SK-N-SH treated with all-trans-retinoic acid at 6 μM for 48 hours (cell line): ENCODE measurements around the gene WBP1L.
"Not testable (repeated sequence)": the region's sequence is repeated elsewhere in the genome, so short reads cannot be mapped to it uniquely, and the experiment has no call there.

Source experiments
- ATAC-seq: fragments of 200-7000 bp; cut with Tn5 transposase; 3 replicates; pipeline ENCODE4 v1.9.1; 2020; ENCODE audit warnings: mild to moderate bottlenecking, moderate library complexity
- ARNTL ChIP-seq: fragments of 450-650 bp; formaldehyde crosslinking; IDR thresholded peaks from 2 replicates; pipeline ENCODE4 v1.5.0; 2020; ENCODE audit warnings: low read depth, mild to moderate bottlenecking, moderate library complexity, borderline replicate concordance
- BACH2 ChIP-seq: fragments of 250-450 bp; sonication (Bioruptor Pico); IDR thresholded peaks from 2 replicates; pipeline ENCODE4 v1.9.0; 2021; ENCODE audit warnings: mild to moderate bottlenecking, borderline replicate concordance
- CSDC2 ChIP-seq: fragments of 250-450 bp; sonication (Bioruptor Pico); IDR thresholded peaks from 2 replicates; pipeline ENCODE4 v1.5.0; 2020; ENCODE audit warnings: mild to moderate bottlenecking, moderate library complexity
- ESRRG ChIP-seq: fragments of 250-450 bp; sonication (Bioruptor Pico); IDR thresholded peaks from 2 replicates; pipeline ENCODE4 v1.6.1; 2021; ENCODE audit warnings: mild to moderate bottlenecking
- GLIS3 ChIP-seq: fragments of 250-450 bp; sonication (Bioruptor Pico); IDR thresholded peaks from 2 replicates; pipeline ENCODE4 v1.5.0; 2020; ENCODE audit warnings: mild to moderate bottlenecking, moderate library complexity
- ISL1 ChIP-seq: fragments of 250-450 bp; sonication (Bioruptor Pico); IDR thresholded peaks from 2 replicates; pipeline ENCODE4 v2.1.2; 2022; ENCODE audit warnings: mild to moderate bottlenecking, moderate library complexity
- PPARA ChIP-seq: fragments of 250-450 bp; sonication (Bioruptor Pico); IDR thresholded peaks from 2 replicates; pipeline ENCODE4 v1.5.0; 2020; ENCODE audit warnings: mild to moderate bottlenecking, borderline replicate concordance
- SNAI2 ChIP-seq: fragments of 250-450 bp; sonication (Bioruptor Pico); IDR thresholded peaks from 2 replicates; pipeline ENCODE4 v1.5.0; 2020; ENCODE audit warnings: mild to moderate bottlenecking, moderate library complexity
- TCF4 ChIP-seq: fragments of 250-450 bp; sonication (Bioruptor Pico); IDR thresholded peaks from 2 replicates; pipeline ENCODE4 v1.8.0; 2021; ENCODE audit warnings: mild to moderate bottlenecking, moderate library complexity, borderline replicate concordance
- ZC3H10 ChIP-seq: fragments of 250-450 bp; sonication (Bioruptor Pico); IDR thresholded peaks from 2 replicates; pipeline ENCODE4 v1.5.1; 2021; ENCODE audit warnings: mild to moderate bottlenecking, moderate library complexity
- ZFP3 ChIP-seq: fragments of 250-450 bp; sonication (Bioruptor Pico); IDR thresholded peaks from 2 replicates; pipeline ENCODE4 v1.5.0; 2020; ENCODE audit warnings: mild to moderate bottlenecking, moderate library complexity
- ZFP30 ChIP-seq: fragments of 450-650 bp; formaldehyde crosslinking; IDR thresholded peaks from 2 replicates; pipeline ENCODE4 v1.5.0; 2022; ENCODE audit warnings: mild to moderate bottlenecking, moderate library complexity
- ZNF565 ChIP-seq: fragments of 450-650 bp; formaldehyde crosslinking; conservative IDR thresholded peaks from 2 replicates; pipeline ENCODE4 v1.5.0; 2020; ENCODE audit warnings: low read depth, mild to moderate bottlenecking, moderate library complexity
- ZNF70 ChIP-seq: fragments of 450-650 bp; formaldehyde crosslinking; IDR thresholded peaks from 2 replicates; pipeline ENCODE4 v1.5.0; 2020; ENCODE audit warnings: mild to moderate bottlenecking, moderate library complexity
- ZNF8 ChIP-seq: fragments of 450-650 bp; formaldehyde crosslinking; IDR thresholded peaks from 2 replicates; pipeline ENCODE4 v1.5.0; 2020; ENCODE audit warnings: mild to moderate bottlenecking, moderate library complexity
- TF ChIP-seq, protein P1 (sequence below): fragments of 250-450 bp; sonication (Bioruptor Pico); IDR thresholded peaks from 2 replicates; pipeline ENCODE4 v1.5.1; 2021; ENCODE audit warnings: mild to moderate bottlenecking, moderate library complexity
- TF ChIP-seq, protein P2 (sequence below): fragments of 250-450 bp; sonication (Bioruptor Pico); IDR thresholded peaks from 2 replicates; pipeline ENCODE4 v1.5.0; 2020; ENCODE audit warnings: mild to moderate bottlenecking, moderate library complexity
- TF ChIP-seq, protein P3 (sequence below): fragments of 250-450 bp; sonication (Bioruptor Pico); IDR thresholded peaks from 2 replicates; pipeline ENCODE4 v1.8.0; 2021; ENCODE audit warnings: low read depth, mild to moderate bottlenecking, moderate library complexity, borderline replicate concordance
- TF ChIP-seq, protein P4 (sequence below): fragments of 250-450 bp; sonication (Bioruptor Pico); IDR thresholded peaks from 2 replicates; pipeline ENCODE4 v1.8.0; 2020; ENCODE audit warnings: mild to moderate bottlenecking, moderate library complexity, borderline replicate concordance
- TF ChIP-seq, protein P5 (sequence below): fragments of 250-450 bp; sonication (Bioruptor Pico); IDR thresholded peaks from 2 replicates; pipeline ENCODE4 v1.5.1; 2020; ENCODE audit warnings: low read depth, mild to moderate bottlenecking, moderate library complexity

Gene WBP1L

DNA sequence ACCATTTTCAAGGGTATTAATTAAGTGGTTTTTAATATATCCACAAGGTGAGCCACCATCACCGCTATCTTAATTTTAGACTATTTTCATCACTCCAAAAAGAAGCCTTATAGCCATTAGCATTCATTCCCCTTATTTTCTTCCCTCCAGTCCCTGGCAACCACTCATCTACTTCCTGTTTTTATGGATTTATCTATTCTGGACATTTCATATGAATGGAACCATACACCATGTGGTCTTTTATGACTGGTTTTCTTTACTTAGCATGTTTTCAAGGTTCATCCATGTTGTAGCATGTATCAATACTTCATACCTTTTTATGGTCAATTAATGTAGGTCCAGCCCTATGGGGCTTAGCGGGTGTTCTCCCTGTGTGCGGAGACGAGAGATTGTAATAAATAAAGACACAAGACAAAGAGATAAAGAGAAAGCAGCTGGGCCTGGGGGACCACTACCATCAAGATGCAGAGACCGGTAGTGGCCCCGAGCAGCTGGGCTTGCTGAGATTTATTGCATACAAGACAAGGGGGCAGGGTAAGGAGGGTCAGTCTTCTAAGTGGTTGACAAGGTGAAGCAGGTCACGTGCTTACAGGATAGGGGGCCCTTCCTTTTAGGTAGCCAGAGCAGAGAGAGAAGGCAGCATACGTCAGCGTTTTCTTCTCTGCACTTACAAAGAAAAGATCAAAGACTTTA lies 14.6 kb downstream of the WBP1L start:
- no peak for ATAC-seq
- TF ChIP-seq ZNF565 (CRISPR knock-in tag) (no peak), SNAI2 (no peak), ZNF70 (no peak), ISL1 (no peak), CSDC2 (CRISPR knock-in tag) (no peak), ZFP30 (CRISPR knock-in tag) (no peak), ZC3H10 (CRISPR knock-in tag) (no peak), GLIS3 (CRISPR knock-in tag) (no peak)
- TF ChIP-seq, protein P1, sequence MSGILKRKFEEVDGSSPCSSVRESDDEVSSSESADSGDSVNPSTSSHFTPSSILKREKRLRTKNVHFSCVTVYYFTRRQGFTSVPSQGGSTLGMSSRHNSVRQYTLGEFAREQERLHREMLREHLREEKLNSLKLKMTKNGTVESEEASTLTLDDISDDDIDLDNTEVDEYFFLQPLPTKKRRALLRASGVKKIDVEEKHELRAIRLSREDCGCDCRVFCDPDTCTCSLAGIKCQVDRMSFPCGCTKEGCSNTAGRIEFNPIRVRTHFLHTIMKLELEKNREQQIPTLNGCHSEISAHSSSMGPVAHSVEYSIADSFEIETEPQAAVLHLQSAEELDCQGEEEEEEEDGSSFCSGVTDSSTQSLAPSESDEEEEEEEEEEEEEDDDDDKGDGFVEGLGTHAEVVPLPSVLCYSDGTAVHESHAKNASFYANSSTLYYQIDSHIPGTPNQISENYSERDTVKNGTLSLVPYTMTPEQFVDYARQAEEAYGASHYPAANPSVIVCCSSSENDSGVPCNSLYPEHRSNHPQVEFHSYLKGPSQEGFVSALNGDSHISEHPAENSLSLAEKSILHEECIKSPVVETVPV (CRISPR knock-in tag) = no peak
- TF ChIP-seq, protein P2, sequence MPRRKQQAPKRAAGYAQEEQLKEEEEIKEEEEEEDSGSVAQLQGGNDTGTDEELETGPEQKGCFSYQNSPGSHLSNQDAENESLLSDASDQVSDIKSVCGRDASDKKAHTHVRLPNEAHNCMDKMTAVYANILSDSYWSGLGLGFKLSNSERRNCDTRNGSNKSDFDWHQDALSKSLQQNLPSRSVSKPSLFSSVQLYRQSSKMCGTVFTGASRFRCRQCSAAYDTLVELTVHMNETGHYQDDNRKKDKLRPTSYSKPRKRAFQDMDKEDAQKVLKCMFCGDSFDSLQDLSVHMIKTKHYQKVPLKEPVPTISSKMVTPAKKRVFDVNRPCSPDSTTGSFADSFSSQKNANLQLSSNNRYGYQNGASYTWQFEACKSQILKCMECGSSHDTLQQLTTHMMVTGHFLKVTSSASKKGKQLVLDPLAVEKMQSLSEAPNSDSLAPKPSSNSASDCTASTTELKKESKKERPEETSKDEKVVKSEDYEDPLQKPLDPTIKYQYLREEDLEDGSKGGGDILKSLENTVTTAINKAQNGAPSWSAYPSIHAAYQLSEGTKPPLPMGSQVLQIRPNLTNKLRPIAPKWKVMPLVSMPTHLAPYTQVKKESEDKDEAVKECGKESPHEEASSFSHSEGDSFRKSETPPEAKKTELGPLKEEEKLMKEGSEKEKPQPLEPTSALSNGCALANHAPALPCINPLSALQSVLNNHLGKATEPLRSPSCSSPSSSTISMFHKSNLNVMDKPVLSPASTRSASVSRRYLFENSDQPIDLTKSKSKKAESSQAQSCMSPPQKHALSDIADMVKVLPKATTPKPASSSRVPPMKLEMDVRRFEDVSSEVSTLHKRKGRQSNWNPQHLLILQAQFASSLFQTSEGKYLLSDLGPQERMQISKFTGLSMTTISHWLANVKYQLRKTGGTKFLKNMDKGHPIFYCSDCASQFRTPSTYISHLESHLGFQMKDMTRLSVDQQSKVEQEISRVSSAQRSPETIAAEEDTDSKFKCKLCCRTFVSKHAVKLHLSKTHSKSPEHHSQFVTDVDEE (CRISPR knock-in tag) = no peak
- TF ChIP-seq, protein P3, sequence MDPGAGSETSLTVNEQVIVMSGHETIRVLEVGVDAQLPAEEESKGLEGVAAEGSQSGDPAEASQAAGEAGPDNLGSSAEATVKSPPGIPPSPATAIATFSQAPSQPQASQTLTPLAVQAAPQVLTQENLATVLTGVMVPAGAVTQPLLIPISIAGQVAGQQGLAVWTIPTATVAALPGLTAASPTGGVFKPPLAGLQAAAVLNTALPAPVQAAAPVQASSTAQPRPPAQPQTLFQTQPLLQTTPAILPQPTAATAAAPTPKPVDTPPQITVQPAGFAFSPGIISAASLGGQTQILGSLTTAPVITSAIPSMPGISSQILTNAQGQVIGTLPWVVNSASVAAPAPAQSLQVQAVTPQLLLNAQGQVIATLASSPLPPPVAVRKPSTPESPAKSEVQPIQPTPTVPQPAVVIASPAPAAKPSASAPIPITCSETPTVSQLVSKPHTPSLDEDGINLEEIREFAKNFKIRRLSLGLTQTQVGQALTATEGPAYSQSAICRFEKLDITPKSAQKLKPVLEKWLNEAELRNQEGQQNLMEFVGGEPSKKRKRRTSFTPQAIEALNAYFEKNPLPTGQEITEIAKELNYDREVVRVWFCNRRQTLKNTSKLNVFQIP (CRISPR knock-in tag) = no peak
- TF ChIP-seq, protein P4, sequence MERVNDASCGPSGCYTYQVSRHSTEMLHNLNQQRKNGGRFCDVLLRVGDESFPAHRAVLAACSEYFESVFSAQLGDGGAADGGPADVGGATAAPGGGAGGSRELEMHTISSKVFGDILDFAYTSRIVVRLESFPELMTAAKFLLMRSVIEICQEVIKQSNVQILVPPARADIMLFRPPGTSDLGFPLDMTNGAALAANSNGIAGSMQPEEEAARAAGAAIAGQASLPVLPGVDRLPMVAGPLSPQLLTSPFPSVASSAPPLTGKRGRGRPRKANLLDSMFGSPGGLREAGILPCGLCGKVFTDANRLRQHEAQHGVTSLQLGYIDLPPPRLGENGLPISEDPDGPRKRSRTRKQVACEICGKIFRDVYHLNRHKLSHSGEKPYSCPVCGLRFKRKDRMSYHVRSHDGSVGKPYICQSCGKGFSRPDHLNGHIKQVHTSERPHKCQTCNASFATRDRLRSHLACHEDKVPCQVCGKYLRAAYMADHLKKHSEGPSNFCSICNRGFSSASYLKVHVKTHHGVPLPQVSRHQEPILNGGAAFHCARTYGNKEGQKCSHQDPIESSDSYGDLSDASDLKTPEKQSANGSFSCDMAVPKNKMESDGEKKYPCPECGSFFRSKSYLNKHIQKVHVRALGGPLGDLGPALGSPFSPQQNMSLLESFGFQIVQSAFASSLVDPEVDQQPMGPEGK (CRISPR knock-in tag) = no peak

DNA sequence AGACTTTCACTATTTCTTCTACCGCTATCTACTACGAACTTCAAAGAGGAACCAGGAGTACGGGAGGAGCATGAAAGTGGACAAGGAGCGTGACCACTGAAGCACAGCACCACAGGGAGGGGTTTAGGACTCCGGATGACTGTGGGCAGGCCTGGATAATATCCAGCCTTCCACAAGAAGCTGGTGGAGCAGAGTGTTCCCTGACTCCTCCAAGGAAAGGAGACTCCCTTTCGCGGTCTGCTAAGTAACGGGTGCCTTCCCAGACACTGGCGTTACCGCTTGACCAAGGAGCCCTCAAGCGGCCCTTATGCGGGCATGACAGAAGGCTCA lies 15.2 kb downstream of the WBP1L start:
- not testable (repeated sequence) for ATAC-seq

DNA sequence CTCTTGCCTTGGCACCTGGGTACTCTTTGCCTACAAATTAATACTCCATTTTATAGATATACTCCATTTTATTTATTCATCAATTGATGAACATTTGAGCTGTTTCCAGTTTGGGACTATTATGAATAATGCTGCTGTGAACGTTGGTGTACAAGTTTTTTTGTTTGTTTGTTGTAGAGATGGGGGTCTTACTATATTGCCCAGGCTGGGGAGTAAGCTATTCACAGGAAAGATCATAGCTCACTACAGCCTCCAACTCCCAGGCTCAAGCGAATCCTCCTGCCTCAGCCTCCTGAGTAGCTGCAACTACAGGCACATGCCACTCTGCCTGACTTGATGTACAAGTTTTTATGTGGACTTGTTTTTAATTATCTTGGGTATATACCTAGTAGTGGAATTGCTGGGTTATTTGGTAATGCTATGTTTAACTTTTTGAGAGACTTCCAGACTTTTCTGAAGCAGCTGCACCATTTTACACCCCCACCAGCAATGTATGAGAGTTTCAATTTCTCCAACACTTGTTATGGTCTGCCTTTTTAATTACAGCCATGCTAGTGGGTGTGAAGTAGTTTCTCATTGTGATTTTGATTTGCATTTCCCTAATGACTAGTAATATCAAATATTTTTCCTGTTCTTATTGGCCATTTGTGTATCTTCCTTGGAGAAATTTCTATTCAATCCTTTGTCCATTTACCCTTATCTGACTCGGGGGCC lies 15.9 kb downstream of the WBP1L start:
- no peak for ATAC-seq
- TF ChIP-seq ZNF8 (CRISPR knock-in tag) = no peak
- TF ChIP-seq ESRRG (CRISPR knock-in tag) = no peak
- TF ChIP-seq PPARA = no peak
- no peak for TF ChIP-seq ZFP30 (CRISPR knock-in tag)
- TF ChIP-seq, protein P3 (CRISPR knock-in tag) = no peak

DNA sequence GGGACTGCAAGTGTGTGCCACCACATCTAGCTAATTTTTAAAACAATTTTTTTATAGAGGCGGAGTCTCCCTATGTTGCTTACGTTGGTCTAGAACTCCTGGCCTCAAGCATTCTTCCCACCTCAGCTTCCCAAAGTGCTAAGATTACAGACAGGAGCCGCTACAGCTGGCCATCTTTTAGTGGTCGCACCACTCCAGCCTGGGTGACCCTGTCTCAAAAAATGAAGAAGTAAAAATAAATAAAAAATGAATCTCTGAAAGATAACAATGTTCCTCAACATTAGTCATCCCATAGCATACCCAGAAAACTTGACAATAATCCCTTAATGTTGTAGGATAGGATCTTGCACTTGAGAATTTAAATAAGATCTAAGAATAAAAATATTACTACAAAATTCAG lies 18.2 kb downstream of the WBP1L start:
- no peak for ATAC-seq
- no peak for TF ChIP-seq ZNF70
- TF ChIP-seq SNAI2 = no peak
- no peak for TF ChIP-seq ESRRG (CRISPR knock-in tag)
- TF ChIP-seq ZFP3 (CRISPR knock-in tag) = no peak
- TF ChIP-seq, protein P4 (CRISPR knock-in tag) = no peak
- TF ChIP-seq ZNF565 (CRISPR knock-in tag) = no peak
- no peak for TF ChIP-seq ARNTL
- TF ChIP-seq, protein P3 (CRISPR knock-in tag) = no peak
- no peak for TF ChIP-seq TCF4
- TF ChIP-seq ZC3H10 (CRISPR knock-in tag) = no peak
- TF ChIP-seq, protein P5, sequence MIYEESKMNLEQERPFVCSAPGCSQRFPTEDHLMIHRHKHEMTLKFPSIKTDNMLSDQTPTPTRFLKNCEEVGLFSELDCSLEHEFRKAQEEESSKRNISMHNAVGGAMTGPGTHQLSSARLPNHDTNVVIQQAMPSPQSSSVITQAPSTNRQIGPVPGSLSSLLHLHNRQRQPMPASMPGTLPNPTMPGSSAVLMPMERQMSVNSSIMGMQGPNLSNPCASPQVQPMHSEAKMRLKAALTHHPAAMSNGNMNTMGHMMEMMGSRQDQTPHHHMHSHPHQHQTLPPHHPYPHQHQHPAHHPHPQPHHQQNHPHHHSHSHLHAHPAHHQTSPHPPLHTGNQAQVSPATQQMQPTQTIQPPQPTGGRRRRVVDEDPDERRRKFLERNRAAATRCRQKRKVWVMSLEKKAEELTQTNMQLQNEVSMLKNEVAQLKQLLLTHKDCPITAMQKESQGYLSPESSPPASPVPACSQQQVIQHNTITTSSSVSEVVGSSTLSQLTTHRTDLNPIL (CRISPR knock-in tag) = no peak
- no peak for TF ChIP-seq BACH2
